ENCODE data around the gene FABP1.
A peak's percentile ranks its signal among the peaks of the same experiment; 100 is the strongest.

The FABP1 gene

GRCh38 chr2:88127888-88128653 is at the start of gene FABP1:
Gene FABP1 (minus strand): TSS chr2:88128062. CDS start chr2:88128017, 45 bp downstream.
- no peak for DNase-seq

GRCh38 chr2:88177556-88177955 is 49.7 kb upstream of the FABP1 start:
- DNase-seq: no peak

DNA sequence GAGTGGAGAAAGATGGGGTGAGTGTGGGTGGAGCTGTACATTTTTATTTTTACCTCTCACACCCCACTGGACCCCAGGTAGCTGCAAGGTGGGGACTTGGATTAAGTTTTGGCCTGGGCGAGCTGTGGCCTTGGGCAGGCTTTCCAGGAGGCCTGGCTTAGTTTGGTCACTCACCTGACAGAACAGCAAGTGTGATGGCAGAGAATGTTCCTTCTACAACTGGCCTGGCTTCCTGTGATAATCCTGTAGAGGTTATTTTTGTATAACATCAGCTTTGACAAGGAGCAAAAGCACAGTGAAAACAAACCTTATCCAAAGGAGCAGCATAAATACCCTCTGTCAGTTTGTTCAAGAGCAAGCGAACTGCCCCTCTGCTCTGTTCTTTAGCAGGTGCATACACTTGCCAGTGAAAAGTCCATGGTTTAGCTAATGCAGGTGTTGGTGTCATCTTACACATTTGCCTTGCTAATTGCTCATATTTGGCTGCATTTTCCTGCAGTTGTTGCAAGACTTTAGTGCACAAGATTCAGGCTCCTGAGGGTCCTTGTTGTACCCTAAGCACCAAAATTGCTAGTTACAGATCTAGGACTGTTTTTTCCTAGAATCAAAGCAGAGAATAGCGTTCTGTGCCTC is 48.6 kb upstream of the FABP1 start:
- DNase-seq: peak; percentile 72

GRCh38 chr2:88172882-88173281 is 45.0 kb upstream of the FABP1 start:
- DNase-seq: no peak

DNA sequence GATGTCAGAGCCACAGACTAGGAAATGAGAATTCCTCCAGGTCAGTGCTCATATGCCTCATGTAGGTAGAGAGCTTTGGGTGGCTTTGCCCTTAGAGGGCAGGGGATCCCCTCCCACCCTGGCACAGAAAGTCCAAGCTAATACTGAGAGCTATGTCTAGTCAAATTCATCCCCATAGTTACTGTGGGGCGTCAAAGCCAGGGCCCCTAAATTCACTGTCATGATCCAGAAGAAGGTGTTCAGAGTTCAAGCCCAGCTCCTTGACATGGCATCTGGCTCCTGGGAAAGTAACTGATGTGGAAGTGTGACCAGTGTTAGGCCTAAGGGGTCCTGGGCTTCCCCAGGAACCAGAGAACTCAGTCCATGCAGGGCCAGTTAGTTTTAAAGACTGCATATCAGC is 44.1 kb upstream of the FABP1 start:
- no peak for DNase-seq

DNA sequence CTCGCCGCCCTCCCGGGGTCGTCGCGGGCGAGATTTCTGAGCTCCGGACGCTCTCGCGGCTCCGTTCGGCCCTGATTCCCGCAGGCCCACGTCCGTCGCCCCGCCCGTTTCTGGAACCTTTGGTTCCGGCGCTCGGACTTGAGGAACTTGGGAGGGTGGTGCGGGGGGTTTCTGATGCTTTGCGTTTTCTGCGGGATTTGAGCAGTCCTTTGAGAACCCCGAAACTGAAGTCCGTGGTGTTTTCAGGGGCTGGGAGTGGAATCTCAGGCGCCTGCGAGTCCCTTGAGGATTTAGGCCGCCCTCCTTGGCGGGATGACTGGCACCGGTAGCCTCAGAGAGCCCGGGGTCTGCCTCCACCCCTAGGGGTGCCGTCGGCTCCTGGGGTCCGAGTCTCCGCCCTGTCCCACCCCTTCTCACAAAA is 42.6 kb upstream of the FABP1 start:
- peak; percentile 44 for DNase-seq

DNA sequence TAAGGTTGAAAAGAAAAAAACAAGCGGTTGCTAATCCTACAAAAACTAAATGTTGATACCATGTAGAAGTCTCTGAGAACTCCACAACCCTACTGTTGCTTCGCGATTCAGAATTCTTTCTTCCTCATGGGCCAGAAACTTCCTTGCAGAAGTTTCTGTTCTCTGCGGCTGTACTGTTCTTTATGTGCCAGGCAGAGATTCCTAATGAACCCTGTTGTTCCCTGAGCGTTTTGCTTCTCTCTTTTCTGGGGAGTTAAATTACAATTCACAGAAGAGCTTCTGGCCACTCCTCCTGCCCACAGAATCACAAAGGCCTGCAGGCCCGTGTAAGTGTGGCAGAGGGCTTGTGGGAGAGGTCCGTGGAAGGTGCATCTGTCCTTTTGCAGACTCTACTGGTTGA is 40.5 kb upstream of the FABP1 start:
- no peak for DNase-seq

- DNase-seq: no peak
Observed at GRCh38 chr2:88167740-88168139, 39.9 kb upstream of the FABP1 start.

- DNase-seq: no peak
Observed at GRCh38 chr2:88165332-88166003, 37.6 kb upstream of the FABP1 start.

- no peak for DNase-seq
Observed at GRCh38 chr2:88161446-88162244, 33.8 kb upstream of the FABP1 start.

- no peak for DNase-seq
Observed at GRCh38 chr2:88160517-88160916, 32.7 kb upstream of the FABP1 start.

DNA sequence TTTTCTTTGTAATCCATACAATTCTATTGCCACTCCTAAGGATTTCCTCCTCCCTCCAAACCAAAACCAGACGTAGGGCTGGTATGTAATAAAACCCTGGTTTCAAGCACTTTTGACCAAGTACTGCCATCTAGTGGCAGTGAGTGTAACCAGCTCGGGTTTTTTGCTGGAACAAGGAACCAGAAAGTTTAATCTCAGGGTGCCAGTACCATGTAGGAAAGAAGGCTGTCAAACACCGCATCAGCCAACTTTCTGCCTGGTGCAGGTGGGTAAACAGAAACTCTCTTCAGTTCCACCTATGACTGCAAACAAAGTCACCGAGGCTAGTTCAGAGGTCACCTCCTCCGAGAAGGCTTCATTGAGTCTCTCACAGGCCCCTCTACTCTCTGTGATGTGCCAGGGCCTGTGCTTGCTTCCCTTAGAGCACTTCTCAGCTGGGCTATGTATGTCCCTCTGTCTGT is 32.1 kb upstream of the FABP1 start:
- DNase-seq: peak; percentile 49

- DNase-seq: no peak
Observed at GRCh38 chr2:88159481-88159880, 31.6 kb upstream of the FABP1 start.

GRCh38 chr2:88148929-88149438 is 21.1 kb upstream of the FABP1 start:
- DNase-seq: no peak

GRCh38 chr2:88147145-88147544 is 19.3 kb upstream of the FABP1 start:
- DNase-seq: no peak

DNA sequence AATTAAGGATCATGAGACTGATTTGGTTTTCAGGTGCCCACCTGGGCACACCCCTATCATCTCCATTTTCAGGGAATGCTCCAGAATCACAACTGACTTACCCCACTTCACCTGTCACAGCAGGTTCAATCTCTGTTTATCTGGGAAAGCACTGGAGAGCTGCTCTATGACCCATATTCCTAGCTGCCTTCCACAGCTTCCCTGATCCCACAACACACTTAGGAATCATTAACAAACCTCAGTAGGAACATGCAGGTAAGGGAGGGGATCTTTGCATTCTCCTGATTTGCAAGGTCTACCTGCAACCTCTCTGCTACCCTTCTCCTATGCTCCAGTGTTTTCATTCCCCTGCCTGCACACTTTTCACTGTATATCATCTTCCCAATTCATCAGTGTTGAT is 18.7 kb upstream of the FABP1 start:
- DNase-seq: no peak

GRCh38 chr2:88144914-88145497 is 17.1 kb upstream of the FABP1 start:
- no peak for DNase-seq

GRCh38 chr2:88144271-88144670 is 16.4 kb upstream of the FABP1 start:
- no peak for DNase-seq

GRCh38 chr2:88141952-88142351 is 14.1 kb upstream of the FABP1 start:
- no peak for DNase-seq

- no peak for DNase-seq
Observed at GRCh38 chr2:88139804-88140203, 11.9 kb upstream of the FABP1 start.

GRCh38 chr2:88139203-88139702 is 11.4 kb upstream of the FABP1 start:
- DNase-seq: no peak

- DNase-seq: no peak
Observed at GRCh38 chr2:88137833-88138232, 10.0 kb upstream of the FABP1 start.

Measured in COR-L47 (cell line).